GM12878 (cell line): ENCODE measurements around the gene SLC4A2.

ENCODE experiments used
- CHD4 ChIP-seq: fragments of 200-600 bp; sonication (generic); IDR thresholded peaks from 2 replicates; pipeline ENCODE4 v1.6.1; 2016; ENCODE audit warnings: mild to moderate bottlenecking
- CREB1 ChIP-seq: IDR thresholded peaks from 2 replicates; pipeline ENCODE4 v1.6.1; 2012; ENCODE audit warnings: low read depth, mild to moderate bottlenecking, inconsistent platforms
- EED ChIP-seq: sonication (generic); IDR thresholded peaks from 2 replicates; pipeline ENCODE4 v1.6.1; 2016; ENCODE audit warnings: antibody characterized with exemption, low read depth
- EZH2 ChIP-seq: IDR thresholded peaks from 2 replicates; pipeline ENCODE4 v1.6.1; 2012; ENCODE audit warnings: low read depth, mild to moderate bottlenecking, control low read depth, inconsistent platforms, low read length, borderline replicate concordance; ENCODE audit not compliant: control insufficient read depth
- IKZF1 ChIP-seq: fragments of 450-650 bp; conservative IDR thresholded peaks from 2 replicates; pipeline ENCODE4 v1.6.1; 2017; ENCODE audit warnings: antibody characterized with exemption, mild to moderate bottlenecking
- NRF1 ChIP-seq: conservative IDR thresholded peaks from 2 replicates; pipeline ENCODE4 v1.6.1; 2011; ENCODE audit warnings: mild to moderate bottlenecking, low read depth, low read length, improper control_type of control experiment
- POLR2AphosphoS5 ChIP-seq: IDR thresholded peaks from 2 replicates; pipeline ENCODE4 v1.6.1; 2011; ENCODE audit warnings: mild to moderate bottlenecking, low read length, inconsistent platforms
- SMC3 ChIP-seq: IDR thresholded peaks from 2 replicates; pipeline ENCODE4 v1.6.1; 2011; ENCODE audit warnings: low read length, improper control_type of control experiment, borderline replicate concordance
- TARDBP ChIP-seq: IDR thresholded peaks from 2 replicates; pipeline ENCODE4 v1.6.1; 2016; ENCODE audit warnings: borderline replicate concordance

- TF ChIP-seq CHD4 (no peak), CREB1 (no peak), TARDBP (no peak), POLR2AphosphoS5 (no peak), EED (no peak), NRF1 (no peak), SMC3 (no peak), IKZF1 (no peak), EZH2 (no peak)
Observed at GRCh38 chr7:151119055-151119415, 59.6 kb downstream of the SLC4A2 start.
